Measurements from ENCODE around the gene IL22RA2.
A peak's percentile ranks its signal among the peaks of the same experiment; 100 is the strongest.

IL22RA2 gene

DNA sequence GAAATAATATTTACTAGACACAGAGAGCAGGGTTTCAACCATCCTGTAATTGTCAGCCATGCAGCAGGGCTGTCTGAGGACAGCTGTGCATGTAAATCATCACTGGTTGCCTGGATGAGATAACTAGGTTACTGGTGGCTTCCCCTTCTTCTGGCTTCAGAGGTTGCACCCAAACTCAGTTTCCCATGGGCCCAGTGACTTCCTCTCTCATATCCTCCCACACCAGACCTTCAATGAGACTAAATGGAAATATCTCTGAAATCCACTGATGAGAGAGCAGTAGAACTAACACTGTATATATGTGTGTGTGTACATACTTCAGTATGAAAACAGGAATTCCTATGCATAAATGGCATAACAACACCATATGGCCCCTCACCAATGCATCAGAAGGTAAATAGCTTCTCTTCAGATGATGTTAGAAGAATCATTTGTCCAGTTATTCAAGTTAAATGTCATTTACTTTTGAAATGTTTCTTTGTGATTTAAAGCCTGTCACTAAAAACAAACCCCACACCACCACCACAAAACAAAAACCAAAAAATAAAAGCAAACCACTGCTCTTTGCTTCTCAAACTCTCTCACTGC is 77.7 kb downstream of the IL22RA2 start:
- DNase-seq (ENCODE audit: low read depth), result no peak

DNA sequence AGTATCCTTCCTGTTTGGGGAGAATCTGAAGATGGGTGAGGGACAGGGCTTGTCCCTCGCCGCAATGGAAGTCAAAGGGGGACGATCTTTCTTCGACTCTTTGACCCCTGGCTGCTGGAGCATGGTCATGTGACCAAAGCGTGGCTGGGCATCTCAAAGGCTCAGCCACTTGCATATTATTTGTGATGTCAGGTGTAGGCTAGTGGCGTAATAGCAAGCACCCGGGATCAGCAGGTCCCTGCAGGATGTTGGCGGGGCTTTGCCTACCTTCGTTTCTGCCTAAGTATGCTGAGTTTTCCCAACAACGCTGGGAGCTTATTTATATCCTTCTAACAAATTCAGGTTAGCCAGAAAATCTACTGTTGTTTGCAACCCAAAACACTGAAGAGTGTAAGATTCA is 78.4 kb downstream of the IL22RA2 start:
- no peak for DNase-seq (ENCODE audit: low read depth)

DNA sequence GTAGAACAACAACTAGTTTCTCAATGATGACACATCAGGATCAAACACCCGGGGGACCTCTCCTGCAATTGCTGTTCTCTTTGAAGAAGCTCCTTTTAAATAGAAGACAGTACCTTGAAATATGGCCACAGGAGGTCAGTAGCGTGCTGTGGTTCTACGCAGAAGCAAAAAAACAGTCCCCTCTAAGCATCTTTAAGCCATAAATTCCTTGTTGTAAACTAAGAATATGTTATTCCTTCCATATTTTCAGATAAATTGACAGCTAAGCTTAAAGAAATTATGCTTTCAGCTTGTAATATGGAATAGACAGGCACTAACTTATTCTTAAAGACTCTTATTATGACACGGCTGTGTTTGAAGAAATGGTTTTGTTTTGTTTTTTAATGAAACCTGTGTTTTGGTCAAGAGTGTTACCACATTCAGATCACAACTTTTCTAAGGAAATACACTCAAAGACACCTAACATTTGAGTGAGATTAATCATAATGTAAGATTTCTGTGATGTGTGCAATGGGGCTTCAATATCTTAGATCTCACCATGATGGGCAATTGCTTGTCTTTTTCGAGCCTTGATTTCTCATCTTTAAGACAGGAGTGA is 78.9 kb downstream of the IL22RA2 start:
- DNase-seq (ENCODE audit: low read depth), result peak; percentile 25
